WERI-Rb-1 (cell line): ENCODE results near the gene ELP4.

Experiments
- DNase-seq: peaks from one replicate; pipeline ENCODE4 v3.0.0-alpha.2; 2020
- H3K27ac ChIP-seq: fragments of 250-450 bp; sonication (Bioruptor Pico); 2 replicates; pipeline ENCODE4 v1.5.1; 2020; ENCODE audit warnings: mild to moderate bottlenecking, moderate library complexity
- H3K27me3 ChIP-seq: fragments of 250-450 bp; sonication (Bioruptor Pico); 2 replicates; pipeline ENCODE4 v1.5.1; 2021; ENCODE audit warnings: mild to moderate bottlenecking, low read depth, moderate library complexity; ENCODE audit not compliant: insufficient read depth, severe bottlenecking
- H3K36me3 ChIP-seq: fragments of 250-450 bp; sonication (Bioruptor Pico); 2 replicates; pipeline ENCODE4 v1.5.1; 2020; ENCODE audit warnings: mild to moderate bottlenecking, moderate library complexity
- H3K4me3 ChIP-seq: 2 replicates; pipeline ENCODE4 v1.5.1; 2011; ENCODE audit warnings: low read depth, mild to moderate bottlenecking, control low read depth, low read length
- H3K9me3 ChIP-seq: fragments of 250-450 bp; sonication (Bioruptor Pico); 2 replicates; pipeline ENCODE4 v1.5.1; 2021; ENCODE audit warnings: mild to moderate bottlenecking, moderate library complexity; ENCODE audit not compliant: severe bottlenecking
- CTCF ChIP-seq: IDR thresholded peaks from 2 replicates; pipeline ENCODE4 v1.5.1; 2011; ENCODE audit warnings: low read depth, mild to moderate bottlenecking, control low read depth, inconsistent platforms, low read length

Gene ELP4

DNA sequence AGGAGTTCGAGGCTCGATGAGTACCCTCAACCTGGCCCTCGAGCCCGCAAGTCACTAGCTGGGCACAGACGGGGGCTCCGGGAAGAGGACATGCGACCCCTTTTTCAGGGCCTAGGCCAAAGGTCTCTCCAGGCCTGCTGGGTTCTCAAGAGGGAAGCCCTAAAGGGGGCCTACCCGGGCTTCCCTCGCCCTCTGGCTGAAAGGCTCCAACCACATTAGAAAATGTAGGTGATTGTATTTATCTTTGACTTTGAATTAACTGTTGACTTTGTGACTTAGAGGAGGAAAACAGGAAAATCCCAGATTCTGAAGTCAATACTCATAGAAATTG lies 308.8 kb downstream of the ELP4 start:
- no peak for DNase-seq
- H3K4me3 ChIP-seq = no peak overlapping the region
- H3K9me3 ChIP-seq = peaks cover 4% of the 10 kb centered on the region
- H3K36me3 ChIP-seq = no peaks in the 10 kb centered on the region
- no peak for TF ChIP-seq CTCF
- H3K27ac ChIP-seq = no peak overlapping the region
- H3K27me3 ChIP-seq = peaks cover 98% of the 10 kb centered on the region

DNA sequence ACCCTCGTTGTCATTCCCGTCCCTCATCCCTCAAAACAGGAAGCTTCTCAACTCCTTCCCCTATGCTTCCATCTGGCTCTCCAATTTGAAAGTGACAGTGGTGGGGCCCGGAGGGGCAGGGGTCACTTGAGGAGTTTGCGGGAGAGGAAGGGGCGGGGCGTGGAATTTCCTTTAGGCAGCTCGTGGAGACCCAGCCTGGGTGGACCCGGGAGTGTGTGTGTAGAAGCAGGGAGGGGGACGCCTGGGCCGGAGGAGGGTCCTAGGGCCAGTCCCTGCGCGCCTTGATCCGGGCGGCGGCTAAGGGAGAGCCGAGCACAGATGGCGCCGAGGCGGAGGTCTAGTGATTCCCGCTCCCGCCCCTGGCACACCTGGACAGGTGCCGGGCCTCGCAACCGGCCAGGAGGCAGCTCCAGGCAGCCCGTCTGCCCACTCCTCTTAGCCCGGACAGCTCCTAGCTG lies 309.3 kb downstream of the ELP4 start:
- no peak overlapping the region for H3K27ac ChIP-seq
- H3K36me3 ChIP-seq = no peaks in the 10 kb centered on the region
- TF ChIP-seq CTCF = no peak
- H3K4me3 ChIP-seq = no peak overlapping the region
- no peak for DNase-seq
- peaks cover 4% of the 10 kb centered on the region for H3K9me3 ChIP-seq
- H3K27me3 ChIP-seq = peaks cover 98% of the 10 kb centered on the region

DNA sequence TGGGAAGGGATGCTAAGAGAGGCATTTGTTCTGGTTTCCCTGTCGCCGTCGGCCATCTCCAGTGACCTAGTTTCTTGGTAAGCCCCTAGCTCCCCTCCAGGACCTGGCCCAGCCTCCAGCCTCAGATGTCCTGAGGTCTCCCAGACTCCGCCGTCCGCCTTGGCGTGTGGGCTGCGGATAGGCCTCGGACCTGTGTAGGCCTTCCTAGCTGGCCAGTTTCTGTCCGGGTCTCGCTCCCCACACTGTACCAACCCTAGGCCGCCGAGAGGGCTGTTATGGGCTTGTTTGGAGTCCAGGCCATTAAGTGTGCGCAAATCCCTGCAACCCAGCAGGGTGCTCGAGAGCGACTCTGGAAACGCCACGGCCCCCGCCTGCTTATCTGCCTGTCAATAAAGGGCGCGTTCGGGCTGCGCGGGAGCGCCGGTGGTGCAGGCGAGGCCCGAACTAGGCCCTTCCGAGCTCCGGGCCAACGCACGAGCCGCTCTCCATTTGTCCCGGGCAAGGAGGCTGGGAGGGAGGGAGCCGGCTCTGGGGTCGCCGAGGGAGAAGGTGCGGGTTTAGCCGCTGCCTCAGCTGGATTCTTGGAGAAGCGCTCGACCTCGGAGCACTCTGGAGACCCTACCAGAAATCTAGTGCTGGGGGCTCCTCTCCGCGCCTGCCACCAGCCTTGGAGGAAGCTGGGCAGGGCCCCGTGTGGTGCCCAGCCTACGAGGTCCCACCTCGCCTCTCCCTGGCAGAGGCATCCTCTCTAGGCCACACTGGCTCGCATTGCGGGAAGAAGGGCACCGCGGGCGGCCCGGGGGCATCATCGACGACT lies 310.3 kb downstream of the ELP4 start:
- H3K36me3 ChIP-seq = no peaks in the 10 kb centered on the region
- no peak overlapping the region for H3K4me3 ChIP-seq
- peaks cover 98% of the 10 kb centered on the region for H3K27me3 ChIP-seq
- no peak overlapping the region for H3K27ac ChIP-seq
- H3K9me3 ChIP-seq = peaks cover 4% of the 10 kb centered on the region
- no peak for DNase-seq
- no peak for TF ChIP-seq CTCF

DNA sequence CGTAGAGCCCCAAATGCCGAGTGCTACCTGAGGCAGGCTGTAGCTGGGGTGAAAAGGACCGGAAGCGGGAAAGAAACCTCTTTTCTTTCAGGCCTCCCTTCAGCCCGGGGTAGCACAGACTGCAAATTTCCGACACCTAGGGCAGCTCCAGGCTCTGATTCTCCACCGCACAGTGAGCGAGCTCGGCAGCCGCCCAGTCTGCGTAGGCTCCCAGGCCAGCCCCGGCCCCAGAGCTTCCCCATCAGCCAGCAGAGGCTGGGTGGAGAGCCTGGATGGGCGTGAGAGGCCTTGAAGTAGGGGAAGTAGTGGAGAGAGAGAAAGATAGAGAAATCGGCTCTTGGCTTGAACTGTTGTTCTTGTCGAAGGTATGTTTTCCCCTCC lies 310.9 kb downstream of the ELP4 start:
- no peaks in the 10 kb centered on the region for H3K36me3 ChIP-seq
- H3K27me3 ChIP-seq = peaks cover 98% of the 10 kb centered on the region
- no peak for TF ChIP-seq CTCF
- no peak overlapping the region for H3K27ac ChIP-seq
- no peak overlapping the region for H3K4me3 ChIP-seq
- no peak for DNase-seq
- peaks cover 4% of the 10 kb centered on the region for H3K9me3 ChIP-seq

GRCh38 chr11:31821235-31821764 lies 311.7 kb downstream of the ELP4 start:
- no peaks in the 10 kb centered on the region for H3K36me3 ChIP-seq
- no peak for DNase-seq
- no peak overlapping the region for H3K27ac ChIP-seq
- H3K4me3 ChIP-seq = no peak overlapping the region
- H3K9me3 ChIP-seq = peaks cover 4% of the 10 kb centered on the region
- no peak for TF ChIP-seq CTCF
- peaks cover 98% of the 10 kb centered on the region for H3K27me3 ChIP-seq
